Subcutaneous adipose tissue (tissue), 4 donors: ENCODE data around the gene OR2F2. TPM values are rescaled to one million over a fixed set of nuclear protein-coding genes. Genes with fewer than 3 reads are reported as not detected.

Experiments used
- total RNA-seq, 4 donors: library from RNA; depleted of rRNA; stranded (reverse); fragments of >200 nt; gene quantifications; one replicate each; pipeline ENCODE4 v1.1.0, GENCODE V29; 2016
- TF ChIP-seq, protein P1 (sequence below): fragments of 450-650 bp; IDR thresholded peaks from one replicate; pipeline ENCODE4 v1.5.1; 2016; ENCODE audit warnings: low read depth, mild to moderate bottlenecking, control low read depth, antibody characterized with exemption, moderate library complexity

Gene OR2F2
- total RNA-seq, 4 donors from 2014 or later, result not detected

DNA sequence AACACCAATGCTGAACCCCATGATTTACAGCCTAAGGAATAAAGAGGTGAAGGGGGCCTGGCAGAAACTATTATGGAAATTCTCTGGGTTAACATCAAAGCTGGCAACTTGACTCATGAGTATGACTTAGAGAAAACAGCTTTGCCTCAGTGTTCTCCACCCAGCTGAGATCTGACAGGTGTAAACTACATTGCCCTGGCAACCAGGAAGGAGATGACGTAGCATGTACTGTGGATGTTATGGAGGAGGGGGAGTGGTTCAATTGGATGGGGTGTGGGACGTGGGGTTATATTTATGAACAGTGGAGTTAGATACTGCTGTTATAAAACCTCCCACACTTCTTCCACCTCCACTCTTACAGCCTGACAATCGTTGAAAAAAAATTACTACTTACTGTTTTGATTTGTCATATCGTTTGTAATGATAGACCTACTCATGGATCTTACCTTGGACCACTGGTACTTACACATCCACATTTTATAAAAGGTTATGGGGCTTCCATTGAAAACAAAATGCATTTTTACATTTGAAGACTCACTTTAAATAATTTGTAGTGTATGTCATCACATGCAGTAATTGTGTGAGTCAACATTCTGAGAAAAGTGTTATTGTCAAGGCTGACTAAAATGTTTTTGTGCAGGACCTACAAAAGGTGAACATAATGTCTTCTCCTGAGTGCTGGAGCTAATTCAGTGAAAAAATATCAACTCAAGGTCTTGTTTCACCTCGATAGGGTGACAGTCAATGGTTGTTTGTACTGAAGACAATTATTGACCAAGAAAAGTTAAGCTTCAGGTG, 26.0 kb downstream of the OR2F2 start:
- TF ChIP-seq, protein P1, sequence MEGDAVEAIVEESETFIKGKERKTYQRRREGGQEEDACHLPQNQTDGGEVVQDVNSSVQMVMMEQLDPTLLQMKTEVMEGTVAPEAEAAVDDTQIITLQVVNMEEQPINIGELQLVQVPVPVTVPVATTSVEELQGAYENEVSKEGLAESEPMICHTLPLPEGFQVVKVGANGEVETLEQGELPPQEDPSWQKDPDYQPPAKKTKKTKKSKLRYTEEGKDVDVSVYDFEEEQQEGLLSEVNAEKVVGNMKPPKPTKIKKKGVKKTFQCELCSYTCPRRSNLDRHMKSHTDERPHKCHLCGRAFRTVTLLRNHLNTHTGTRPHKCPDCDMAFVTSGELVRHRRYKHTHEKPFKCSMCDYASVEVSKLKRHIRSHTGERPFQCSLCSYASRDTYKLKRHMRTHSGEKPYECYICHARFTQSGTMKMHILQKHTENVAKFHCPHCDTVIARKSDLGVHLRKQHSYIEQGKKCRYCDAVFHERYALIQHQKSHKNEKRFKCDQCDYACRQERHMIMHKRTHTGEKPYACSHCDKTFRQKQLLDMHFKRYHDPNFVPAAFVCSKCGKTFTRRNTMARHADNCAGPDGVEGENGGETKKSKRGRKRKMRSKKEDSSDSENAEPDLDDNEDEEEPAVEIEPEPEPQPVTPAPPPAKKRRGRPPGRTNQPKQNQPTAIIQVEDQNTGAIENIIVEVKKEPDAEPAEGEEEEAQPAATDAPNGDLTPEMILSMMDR, result no peak

GRCh38 chr7:143965280-143965679, 30.2 kb downstream of the OR2F2 start:
- TF ChIP-seq, protein P1, result no peak

DNA sequence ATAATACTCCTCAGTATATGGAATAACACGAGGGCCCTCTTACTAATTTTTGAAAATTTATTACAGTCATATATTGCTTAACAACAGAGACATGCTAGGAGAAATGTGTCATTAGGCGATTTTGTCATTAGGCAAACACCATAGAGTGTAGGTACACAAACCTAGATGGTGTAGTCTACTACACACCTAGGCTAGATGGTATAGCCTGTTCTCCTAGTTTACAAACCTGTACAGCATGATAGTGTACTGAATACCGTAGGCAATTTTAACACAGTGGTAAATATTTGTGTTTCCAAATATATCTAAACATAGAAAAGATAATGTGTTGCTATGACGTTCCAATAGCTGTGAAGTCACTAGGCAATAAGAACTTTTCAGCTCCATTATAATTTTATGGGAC, 32.4 kb downstream of the OR2F2 start:
- TF ChIP-seq, protein P1, result no peak

- TF ChIP-seq, protein P1, result no peak
Measured at GRCh38 chr7:143973870-143974416, 38.9 kb downstream of the OR2F2 start.

DNA sequence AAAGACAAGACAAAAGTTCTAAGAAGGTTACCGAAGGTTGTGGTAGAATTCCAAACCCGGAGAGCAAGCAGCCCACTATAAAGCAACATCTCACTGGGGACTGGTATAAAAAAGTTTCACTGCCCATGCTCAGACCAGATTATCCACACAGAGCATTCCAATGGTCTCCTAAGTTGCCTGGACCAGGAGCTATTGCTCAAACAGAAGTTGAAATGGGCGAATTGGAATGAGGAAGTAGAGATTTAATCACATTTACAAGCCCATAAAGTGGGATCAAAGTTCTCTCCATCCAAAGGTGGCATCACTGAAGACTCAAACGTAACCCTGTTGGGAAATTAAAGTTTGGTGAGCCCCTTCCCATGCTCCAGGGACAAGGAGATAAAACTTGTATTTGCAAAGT, 39.4 kb downstream of the OR2F2 start:
- TF ChIP-seq, protein P1, result no peak

DNA sequence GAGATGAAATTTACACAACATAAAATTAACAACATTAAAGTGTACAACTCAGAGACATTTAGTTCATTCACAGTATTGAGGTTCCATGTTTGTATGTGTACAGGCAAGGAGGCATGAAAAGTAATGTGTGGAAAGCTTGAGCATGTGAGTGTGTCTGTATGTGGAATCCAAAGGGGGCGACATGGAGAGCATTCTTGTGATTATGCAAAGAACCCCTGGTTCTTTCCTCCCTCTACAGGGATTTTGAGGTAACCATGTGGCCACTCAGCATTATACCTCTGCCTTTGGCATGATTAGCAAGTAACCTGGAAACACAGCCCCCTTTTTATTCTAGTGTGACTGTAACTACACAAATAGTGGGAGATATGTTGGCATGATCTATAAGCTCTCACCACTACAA, 40.6 kb downstream of the OR2F2 start:
- TF ChIP-seq, protein P1, result no peak

- TF ChIP-seq, protein P1, result no peak
Measured at GRCh38 chr7:143978585-143978984, 43.6 kb downstream of the OR2F2 start.
